Adrenal gland (tissue), 5 donors: ENCODE results near the gene PCYT2.

Source experiments
- CTCF ChIP-seq, 6 experiments: fragments of 450-650 bp in 4 of 6; fragments of 200-600 bp in 2 of 6; sonication (generic) in 1 of 6; IDR thresholded peaks; 1 replicate in 5 of 6; 2 replicates in 1 of 6; pipeline versions ENCODE4 v1.5.1 to v1.8.0; 2016 to 2021; ENCODE audit warnings: antibody characterized with exemption in 6 of 6, mild to moderate bottlenecking in 2 of 6, moderate library complexity in 1 of 6
- POLR2A ChIP-seq, 2 donors: fragments of 450-650 bp; IDR thresholded peaks; one replicate each; pipeline ENCODE4 v1.6.1; 2017; ENCODE audit warnings: antibody characterized with exemption in 2 of 2, mild to moderate bottlenecking in 2 of 2, moderate library complexity in 1 of 2
- donor health status: DM: no; HTN: no; CAD: no.

- TF ChIP-seq CTCF (IDR thresholded peaks at IDR 0.05) (no peak), POLR2A (IDR thresholded peaks at IDR 0.05) (no peak)
These were observed 17.5 kb upstream of the PCYT2 start for GRCh38 chr17:81928544-81929252.
